CD1c-positive myeloid dendritic cell (primary cell): ENCODE results near the gene PPIL6.
A peak's percentile ranks its signal among the peaks of the same experiment; 100 is the strongest.
"Not testable (repeated sequence)": the region's sequence is repeated elsewhere in the genome, so short reads cannot be mapped to it uniquely, and the experiment has no call there.

ENCODE experiments used
- DNase-seq: peaks from one replicate; pipeline ENCODE4 v3.0.0-alpha.2; 2016; ENCODE audit errors: extremely low spot score

Gene PPIL6

GRCh38 chr6:109466212-109466923, 25.9 kb upstream of the PPIL6 start:
- DNase-seq, result no peak

DNA sequence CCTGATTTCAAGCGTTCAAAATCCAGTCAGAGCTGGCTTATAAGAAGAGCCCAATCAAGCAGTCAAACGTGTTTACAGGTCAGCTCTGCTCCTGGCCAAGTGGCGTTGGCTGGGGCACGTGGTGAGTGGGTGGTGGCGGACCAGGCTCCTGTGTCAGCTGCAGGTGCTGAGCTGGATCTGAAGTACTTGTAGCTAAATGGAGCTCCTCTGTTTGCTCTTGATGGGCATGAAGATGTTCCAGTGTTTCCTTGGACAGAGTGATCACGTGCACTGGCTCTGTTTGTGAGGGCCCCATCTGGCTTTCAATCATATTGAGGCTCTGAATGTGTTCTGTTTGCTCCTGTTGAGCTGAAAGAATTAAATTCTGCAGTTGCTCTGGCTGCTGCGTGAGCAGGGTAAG, 25.3 kb upstream of the PPIL6 start:
- no peak for DNase-seq

DNA sequence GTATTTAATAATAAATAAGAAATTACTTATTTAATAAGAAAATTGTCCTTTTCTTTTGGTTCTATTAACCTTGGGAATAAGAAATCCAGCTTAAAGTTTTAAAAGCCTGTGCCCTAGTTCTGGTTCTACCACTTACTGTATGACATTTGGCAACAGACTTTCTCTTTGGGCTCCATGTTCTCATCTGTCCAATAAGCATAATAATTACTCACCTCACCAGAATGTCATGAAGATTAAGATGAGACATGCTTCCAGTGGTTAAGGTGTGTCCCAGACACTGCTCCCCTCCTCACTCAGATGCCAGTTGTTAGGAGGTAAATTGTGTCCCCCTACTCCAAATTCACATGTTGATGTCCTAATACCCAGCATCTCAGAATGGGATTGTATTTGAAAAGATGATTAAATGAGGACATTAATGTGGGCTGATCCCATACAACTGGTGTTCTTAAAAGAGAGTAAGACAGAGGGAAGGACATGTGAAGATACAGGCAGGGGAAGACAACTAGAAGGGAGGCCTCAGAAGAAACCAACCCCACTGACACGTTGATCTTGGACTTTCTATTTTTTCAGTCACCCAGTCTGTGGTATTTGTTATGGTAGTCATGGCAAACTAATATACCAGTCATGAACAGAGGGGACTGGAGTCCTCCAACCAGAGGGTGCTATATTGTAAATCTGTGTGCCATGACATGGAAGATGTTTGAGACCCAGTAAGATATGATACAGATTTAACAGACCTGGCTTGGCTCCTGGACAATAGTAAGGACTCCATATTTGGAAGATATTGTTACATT, 21.5 kb upstream of the PPIL6 start:
- no peak for DNase-seq

GRCh38 chr6:109461205-109461604, 20.8 kb upstream of the PPIL6 start:
- DNase-seq, result not testable (repeated sequence)

DNA sequence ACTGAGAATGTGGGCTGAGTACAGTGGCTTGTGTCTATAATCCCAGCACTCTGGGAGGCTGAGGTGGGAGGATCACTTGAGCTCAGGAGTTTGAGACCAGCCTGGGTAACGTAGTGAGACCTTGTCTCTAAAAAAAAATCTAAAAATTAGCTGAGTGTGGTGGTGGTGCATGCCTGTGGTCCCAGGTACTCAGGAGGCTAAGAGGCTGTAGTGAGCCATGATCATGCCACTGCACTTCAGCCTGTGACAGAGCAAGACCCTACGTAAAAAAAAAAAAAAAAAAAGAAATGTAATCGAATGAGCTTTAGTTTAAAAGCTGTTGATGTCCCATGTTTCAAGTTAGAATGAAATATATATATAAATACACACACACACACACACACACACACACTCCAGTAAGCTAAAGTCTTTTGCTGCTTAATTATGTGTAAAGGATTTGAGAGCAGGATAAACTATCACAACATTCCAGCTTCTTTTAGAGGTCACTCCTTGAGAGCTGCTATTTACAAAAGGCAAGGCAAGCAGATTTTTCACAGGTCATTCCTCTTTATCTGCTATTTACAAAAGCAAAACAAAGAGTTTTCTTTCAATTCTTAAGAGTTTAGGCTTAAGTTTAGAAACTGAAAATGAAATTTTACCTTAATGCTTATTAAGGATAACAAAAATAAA, 19.9 kb upstream of the PPIL6 start:
- DNase-seq, result no peak

DNA sequence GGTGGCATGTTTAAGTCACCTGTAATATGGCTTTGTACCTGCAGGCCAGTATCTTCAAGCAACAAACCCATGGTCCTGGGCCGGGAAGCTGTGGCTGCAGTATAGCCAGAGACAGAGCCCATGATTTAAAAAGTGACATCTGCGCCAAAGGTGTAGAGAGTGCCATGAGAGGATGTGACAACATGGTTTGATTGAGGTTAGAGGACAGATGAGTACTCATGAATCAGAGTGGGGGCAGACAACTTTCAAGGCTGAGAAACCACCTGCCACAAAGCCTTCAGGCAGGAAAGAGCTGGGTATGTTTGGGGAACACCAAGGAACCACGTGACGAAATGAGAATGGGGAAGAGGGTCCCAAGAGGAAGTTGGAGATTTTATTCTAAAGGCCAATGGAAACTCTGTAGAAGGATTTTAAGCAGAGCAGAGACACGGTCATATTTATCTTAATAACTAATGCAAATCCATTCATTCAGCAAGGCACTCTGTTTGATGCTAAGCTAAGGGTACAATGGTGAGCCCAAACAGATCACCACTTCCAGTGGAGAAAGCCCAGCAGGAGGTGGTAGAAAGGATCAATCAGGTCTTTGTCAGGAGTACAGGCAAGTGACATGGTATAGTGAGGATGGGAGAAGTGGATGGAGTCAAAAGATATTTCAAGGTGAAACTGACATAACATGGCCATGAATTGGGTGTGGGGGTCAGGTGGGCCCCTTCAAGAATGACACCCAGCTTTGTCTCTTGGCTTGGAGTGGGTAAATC, 18.5 kb upstream of the PPIL6 start:
- DNase-seq, result peak; percentile 86

DNA sequence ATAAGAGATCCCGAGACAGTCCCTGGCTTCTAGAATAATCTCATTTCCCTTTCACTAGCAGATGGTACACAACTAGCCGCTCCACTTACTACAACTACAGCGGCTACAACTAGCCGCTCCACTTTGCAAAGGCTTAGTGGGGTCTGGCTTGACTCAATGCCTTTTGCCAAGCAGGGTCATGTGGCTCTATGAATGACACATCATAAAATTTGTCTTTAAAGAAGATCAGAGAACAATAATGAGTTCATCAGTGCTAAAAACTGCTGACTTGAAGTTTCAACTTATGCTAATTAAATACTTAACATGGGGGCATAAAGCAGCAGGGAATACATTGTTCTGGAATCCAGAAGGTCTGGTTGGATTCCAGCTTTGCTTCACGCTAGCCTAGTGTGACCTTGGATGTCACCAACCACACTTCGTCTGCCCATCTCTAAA, 17.2 kb upstream of the PPIL6 start:
- peak; percentile 8 for DNase-seq

GRCh38 chr6:109456710-109457561, 16.5 kb upstream of the PPIL6 start:
- peak; percentile 33 for DNase-seq

- no peak for DNase-seq
Measured at GRCh38 chr6:109456111-109456583, 15.7 kb upstream of the PPIL6 start.

DNA sequence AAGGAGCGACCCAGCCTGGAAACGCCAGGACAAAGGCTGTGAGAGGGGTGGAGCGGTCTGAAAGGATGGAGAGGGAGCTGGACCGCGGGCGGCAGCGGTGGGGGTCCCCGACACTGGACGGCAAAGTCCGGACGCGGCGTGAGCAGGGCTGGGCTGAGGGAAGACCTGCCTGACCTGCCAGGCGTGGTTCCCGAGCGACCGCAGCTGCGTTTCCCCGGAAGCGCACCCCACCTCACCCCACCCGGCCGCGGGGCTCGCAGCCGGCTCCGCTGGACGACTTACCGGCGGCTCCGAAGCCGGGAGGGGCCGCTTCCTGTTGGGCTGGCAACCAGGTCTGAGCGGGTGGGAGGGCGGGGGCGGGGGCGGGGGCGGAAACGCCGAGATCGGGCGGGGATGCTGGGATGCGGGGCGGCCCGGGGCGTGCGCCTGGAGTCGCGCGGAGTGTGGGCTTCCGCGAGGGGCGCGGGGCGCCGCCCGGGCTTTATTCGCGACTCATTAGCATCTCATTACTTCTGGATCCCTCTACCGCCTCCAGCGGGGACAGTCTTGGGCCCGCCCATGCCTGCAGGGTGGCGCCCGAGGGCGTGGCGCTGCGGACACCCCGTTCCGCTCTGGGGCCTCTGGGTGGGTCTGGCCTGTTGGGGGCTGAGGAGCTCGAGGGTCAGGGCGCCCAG, 15.1 kb upstream of the PPIL6 start, which contains the start of gene MICAL1:
MICAL1 (minus strand) TSS at position 336 of the 674 bp plus-strand sequence. CDS start 1,576 bp downstream, outside the sequence.
- peak; percentile 89 for DNase-seq

DNA sequence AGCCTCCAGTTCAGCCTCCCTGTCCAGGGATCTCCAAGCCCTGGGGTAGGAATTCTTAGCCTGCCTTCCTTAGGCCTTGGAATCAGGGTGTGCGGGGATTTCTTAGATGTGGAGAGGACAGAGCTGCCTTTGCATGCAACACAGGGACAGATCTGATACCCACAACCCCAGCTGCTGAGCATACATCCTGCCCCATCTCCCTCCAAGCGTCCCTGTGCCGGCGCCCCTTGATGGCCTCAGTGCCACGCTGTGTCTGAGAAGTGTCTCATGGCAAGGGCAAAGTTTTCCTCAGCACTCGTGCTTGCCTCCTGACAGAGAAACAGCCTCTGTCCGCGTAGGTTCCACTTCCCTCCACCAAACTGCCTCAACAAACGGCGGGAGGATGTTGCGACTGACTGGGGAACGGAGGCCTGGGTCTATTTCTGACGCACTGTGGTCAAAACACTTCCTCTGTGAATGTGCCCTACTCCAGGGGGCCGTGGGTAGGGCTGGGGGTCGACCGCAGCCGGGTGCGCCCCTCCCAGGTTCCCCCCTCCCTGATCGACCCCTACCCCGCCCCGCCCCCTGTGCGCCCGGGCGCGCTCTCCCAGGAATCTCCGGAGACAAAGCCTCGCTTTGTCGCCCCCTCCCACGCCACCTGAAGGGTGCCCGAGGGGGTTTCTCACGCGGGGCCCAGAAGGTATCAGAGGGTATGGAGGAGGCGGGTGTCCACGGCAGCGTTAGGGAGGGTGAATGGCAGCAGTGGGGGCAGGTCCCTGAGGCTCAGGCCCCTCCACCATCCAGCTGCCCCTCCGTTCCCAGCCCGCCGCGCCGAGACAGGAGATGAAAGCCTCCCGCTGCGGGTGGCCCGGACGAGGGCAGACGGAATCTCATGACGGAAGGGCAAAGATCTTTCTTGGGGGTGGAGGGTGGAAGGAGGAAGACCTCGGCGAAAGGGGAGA, 14.3 kb upstream of the PPIL6 start:
- peak; percentile 90 for DNase-seq

DNA sequence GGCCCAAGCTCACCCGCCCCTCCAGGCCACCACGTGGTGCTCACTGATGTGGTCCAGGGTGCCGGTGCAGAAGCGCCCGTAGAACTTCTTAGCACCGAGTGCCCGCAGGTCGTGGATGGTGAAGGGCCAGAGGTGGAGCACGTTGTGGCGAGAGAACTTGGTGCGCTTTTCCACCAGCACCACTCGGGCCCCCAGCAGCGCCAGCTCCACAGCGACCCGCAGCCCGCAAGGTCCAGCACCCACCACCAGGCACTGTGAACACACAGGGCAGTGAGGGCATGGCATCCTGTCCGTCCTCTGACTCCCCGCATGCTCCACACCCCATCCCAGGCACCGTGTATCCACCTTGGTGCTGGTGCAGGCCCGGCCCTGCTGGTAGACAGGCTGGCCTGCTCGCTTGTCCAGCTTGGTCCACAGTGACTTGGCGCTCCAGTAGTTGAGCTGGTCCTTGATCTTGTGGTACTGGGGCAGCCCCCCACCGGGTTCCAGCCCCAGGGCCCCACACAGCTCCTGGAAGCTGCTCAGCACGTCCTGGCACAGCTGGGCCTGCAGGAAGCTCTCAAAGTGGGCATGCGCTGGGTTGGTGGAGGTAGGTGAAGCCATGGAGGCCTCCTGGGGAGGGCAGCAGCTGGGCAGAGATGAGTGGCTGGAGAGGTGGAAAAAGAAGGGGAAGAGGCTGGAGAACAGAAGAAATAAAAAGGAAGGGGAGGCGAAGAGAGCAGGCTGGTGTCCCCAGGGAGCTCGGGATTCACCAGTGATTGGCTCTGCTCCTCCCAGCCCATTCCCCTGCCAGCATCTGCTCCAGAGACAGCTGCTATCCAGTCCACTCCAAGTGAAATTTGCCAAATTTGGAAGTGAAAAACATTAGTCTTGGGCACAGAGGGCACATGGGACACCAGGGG, 13.4 kb upstream of the PPIL6 start:
- DNase-seq, result no peak

DNA sequence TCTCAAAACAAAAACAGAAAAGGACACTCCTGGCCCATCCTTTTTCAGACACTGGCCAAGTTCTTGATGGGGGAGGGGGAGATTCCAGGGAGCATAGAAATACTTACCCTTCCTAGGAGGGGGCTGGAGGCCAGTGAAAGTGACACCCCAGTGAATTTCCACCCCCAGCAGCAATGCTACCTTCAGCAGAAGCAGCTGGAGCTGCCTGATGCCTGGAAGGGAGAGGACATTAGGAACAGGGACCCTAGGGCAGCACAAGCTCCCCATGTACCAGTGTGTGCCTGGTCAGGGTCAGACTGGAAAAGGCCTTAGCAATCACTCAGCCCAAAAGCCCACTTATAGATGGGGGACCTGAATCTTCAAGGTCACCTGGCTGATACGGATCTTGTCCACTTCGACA, 12.7 kb upstream of the PPIL6 start:
- no peak for DNase-seq

GRCh38 chr6:109452181-109452580, 11.8 kb upstream of the PPIL6 start:
- DNase-seq, result no peak

GRCh38 chr6:109451376-109451775, 10.9 kb upstream of the PPIL6 start:
- no peak for DNase-seq

- no peak for DNase-seq
Measured at GRCh38 chr6:109450801-109451200, 10.4 kb upstream of the PPIL6 start.

- DNase-seq, result no peak
Measured at GRCh38 chr6:109449795-109450673, 9.6 kb upstream of the PPIL6 start.
